Embryonic facial prominence (tissue), 1 donor: Measurements from ENCODE around the gene SLC6A1.

ENCODE experiments used
- DNase-seq: peaks from one replicate; pipeline ENCODE4 v3.0.0-alpha.2; 2016; ENCODE audit errors: extremely low spot score

SLC6A1 gene

GRCh38 chr3:10970306-10970960 is 22.1 kb upstream of the SLC6A1 start:
- no peak for DNase-seq

DNA sequence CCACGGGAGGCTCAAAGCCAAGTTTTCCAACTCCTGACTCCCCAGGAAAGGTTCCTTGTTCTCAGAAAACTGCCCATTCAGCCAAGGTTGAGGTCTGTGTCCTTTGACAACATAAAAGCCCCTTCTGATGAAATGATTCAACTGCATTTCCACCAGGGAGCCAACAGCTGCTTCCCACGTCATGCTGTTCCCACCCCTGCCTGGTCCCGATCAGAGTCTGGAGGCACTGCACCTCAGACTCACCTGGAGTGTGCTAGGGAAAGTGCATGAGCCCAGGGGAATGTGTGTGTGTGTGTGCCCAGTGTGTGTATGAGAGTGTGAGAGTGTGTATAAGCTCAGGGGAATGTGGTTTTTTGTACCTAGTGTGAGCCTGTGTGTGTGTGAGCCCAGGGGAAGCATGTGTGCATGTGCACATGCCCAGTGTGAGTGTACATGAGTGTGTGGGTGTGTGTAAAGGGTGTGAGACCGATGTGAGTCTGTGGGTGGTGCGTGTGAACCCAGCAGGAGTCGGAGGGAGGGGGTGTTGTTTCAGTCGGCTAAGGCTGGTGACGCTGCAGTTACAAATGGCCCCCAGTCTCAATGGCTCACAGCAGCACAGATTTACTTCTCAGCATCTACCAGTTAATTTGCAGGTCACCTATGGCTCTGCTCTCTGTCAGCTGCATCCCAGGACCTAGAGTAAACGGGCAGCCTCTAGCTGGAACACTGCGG is 20.3 kb upstream of the SLC6A1 start:
- DNase-seq, result no peak

DNA sequence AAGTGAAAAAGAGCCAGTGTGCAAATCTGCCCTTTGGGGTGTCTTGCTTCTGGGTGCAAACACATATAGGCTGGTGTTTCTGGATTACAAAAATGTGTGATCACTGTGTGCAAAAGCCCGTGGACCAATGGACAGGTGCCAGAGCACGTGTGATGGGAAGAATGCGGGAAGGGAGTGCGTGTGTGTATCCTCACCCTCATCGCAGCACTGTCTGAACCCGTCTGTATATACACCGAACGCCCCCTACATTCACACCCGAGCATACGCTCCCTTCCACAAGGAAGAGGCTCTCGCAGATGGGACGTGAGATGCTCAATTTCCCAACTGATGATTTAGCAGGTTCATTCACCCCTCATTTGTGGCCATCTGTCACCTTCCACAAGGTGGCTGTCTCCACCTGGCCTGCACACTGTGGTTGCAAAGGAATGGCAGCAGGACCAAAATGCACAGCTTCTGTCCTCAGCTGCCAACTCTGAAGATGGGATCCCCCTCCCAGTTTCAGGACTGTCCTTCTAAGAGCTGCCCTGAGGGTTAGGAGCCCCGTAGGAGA is 19.4 kb upstream of the SLC6A1 start:
- DNase-seq, result no peak

- no peak for DNase-seq
These were observed 18.4 kb upstream of the SLC6A1 start for GRCh38 chr3:10974131-10974530.

DNA sequence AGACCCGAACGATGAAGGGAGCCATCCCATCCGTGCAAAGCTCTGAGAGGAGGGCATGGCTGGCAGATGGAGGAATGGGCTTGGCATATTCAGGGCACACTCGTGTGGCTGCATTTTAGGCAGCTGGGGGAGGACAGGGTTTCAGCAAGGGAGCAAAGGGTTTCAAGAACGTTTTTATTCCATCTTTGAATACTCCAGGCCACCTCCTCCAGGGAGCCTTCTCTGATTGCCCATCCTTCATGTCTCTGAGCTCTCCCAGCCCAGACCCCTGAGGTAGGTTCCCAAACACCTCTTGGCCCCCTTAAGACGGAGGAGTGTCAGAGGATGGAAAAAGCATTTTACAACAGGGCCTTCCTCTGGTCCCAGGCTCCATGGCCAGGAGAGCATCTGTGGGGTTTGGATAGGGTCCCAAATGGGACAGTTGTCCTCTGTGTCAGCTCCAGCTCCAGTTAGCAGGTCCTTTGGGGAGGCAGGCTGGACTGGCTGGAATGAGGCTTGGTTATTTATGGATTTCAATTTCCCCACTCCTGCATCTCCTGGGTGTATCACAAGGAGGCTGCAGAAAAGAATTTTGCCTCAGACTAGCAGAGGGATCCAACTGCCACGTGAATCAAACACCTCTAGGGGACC is 17.7 kb upstream of the SLC6A1 start:
- DNase-seq, result no peak

DNA sequence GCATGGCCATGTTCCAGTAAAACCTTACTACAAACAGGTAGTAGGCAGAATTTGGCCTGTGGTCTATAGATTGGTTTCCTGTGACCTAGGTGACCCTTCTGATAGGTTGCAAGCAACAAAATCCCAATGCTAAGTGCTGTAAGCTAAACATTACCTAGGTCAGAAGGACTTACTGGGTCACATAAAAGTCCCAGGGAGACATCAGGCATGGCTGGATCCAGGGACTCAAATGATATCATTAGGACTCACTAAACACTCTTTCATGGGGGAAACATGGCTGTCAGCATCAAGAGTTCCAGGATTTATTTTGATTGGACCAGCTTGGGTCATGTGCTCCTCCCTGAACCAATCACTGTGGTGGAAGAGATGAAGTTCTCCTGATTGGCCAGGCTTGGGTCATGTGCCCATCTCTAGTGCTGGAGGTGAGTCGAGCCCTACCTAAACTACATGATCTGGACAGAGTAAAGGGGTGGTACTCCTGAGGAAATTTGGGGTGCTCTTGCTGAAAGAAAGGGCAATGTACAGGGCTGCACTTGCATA is 16.8 kb upstream of the SLC6A1 start:
- DNase-seq, result no peak

DNA sequence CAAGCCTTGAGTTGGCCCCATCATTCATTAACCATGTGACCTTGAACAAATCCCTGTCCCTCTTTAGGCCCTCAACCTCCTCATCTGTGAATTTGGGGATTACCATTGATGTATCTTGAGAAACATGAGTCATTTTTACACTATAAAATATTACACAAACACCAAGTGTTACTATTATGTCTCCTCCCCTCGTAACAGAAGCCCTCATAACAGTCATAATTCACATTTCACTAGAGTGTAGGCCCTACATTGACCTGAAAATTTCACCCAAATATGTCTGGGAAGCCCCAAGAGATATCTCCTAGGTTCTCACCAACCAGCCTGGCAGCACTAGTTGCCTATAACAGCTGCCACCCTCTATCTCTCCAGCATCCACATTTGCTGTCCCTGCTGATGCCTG is 15.8 kb upstream of the SLC6A1 start:
- no peak for DNase-seq

DNA sequence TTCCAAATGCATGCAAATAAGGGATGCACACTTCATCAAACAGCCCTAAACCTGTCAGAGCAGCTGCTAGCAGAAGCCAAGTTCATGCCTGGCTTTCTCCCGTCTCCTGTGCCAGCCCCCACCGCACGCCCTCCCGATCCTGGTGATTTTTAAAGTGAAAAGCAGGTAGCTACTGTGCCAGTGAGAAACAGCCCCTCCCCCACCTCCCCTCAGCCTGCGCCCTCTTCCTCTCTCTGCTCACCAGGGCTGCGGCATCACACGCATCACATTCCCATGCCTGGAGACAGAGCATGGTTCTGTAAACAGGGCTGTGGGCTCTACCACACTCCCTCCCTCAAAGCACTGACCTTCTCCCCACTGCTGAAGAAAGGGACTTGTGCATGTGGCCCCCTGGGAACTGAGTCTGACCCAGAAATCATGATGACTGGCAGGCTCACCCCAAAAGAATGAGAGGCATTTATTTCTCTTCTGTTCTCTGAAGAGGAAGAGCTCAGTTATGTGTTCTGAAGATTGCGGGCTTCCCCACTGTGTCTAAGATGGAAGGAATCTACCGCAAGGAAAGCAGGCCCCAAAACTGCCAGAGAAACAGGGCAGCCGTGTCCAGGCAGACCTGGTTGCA is 14.5 kb upstream of the SLC6A1 start:
- DNase-seq, result no peak

GRCh38 chr3:10978956-10979355 is 13.6 kb upstream of the SLC6A1 start:
- no peak for DNase-seq

GRCh38 chr3:10980312-10980711 is 12.2 kb upstream of the SLC6A1 start:
- DNase-seq, result no peak

GRCh38 chr3:10981031-10981430 is 11.5 kb upstream of the SLC6A1 start:
- DNase-seq, result no peak

- no peak for DNase-seq
These were observed 10.6 kb upstream of the SLC6A1 start for GRCh38 chr3:10981961-10982360.

DNA sequence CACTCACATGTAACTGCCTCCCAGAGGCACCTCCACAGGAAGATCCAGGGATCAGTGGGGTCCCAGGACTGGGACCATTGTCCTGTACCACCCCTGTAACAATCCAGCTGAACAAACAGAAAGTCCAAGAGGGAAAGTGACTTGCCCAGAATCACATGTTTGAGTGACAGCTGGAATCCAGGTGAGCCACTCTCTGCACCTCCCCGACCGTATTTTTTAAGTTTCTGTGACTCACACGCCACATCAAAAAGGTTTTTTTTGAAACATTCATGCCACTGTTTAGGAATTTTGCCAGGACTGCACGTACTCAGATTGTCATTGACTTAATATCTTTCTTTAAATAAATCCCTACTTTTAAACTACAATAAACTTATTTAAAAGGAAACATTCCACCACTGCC is 9.8 kb upstream of the SLC6A1 start:
- DNase-seq, result no peak

GRCh38 chr3:10983219-10983916 is 9.2 kb upstream of the SLC6A1 start:
- no peak for DNase-seq

DNA sequence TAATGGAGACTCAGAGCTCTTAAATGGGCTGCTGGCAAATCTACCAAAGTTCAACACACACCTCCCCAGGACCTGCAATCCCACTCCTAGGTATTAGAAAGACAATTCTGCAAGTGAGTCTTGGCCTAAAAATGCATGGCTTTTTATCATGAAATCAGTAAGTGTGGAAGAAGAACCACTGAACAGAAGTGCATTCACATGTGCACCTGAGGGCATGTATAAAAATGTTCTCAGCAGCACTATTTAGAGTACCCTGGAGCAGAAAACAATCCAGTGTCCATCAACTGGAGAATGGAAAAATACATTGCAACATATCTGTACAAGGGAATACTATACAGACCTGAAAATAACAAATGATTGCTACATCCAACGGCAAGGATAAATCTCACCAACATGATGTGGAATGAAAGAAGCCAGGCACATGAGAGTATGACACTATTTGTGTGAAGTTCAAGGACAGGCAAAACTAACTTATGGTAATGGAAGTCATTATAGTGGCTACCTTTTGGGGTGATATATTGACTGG is 8.1 kb upstream of the SLC6A1 start:
- no peak for DNase-seq

DNA sequence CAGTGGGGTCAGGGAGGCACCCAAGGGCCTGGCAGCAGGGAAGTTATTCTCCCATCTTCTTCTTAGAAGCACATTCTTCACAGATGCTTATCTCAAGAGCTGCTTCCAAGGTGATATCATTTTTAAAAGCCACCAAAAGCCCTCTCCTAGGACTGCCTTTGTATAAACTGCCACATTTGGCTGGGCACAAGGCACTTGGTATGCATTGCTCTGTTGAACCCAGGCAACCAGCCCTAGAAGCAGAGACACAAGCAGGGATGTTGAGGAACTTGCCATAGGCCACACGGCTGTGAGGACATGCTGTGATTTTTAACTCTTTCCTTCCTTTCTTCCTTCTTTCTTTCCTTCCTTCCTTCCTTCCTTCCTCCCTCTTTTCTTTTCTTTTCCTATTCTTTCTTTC is 7.4 kb upstream of the SLC6A1 start:
- no peak for DNase-seq

DNA sequence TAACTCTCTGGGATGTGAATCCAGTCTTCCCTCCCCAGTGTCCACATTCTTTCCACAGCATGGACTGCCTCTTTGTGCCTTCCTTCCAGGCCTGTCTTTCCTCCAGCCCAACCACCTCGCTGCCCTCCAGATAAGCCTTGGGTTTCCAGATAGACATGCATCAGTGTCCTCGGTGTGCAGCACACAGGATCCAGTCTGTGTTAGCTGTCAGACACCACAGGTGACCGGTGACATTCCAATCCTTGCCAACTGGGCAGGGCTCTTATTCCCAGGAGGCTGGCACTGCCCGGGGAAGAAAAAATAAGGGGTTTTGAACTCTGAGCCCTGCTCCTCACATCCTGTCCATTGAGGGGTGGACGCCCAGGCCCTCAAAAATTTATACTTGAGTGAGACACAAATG is 6.0 kb upstream of the SLC6A1 start:
- DNase-seq, result no peak

DNA sequence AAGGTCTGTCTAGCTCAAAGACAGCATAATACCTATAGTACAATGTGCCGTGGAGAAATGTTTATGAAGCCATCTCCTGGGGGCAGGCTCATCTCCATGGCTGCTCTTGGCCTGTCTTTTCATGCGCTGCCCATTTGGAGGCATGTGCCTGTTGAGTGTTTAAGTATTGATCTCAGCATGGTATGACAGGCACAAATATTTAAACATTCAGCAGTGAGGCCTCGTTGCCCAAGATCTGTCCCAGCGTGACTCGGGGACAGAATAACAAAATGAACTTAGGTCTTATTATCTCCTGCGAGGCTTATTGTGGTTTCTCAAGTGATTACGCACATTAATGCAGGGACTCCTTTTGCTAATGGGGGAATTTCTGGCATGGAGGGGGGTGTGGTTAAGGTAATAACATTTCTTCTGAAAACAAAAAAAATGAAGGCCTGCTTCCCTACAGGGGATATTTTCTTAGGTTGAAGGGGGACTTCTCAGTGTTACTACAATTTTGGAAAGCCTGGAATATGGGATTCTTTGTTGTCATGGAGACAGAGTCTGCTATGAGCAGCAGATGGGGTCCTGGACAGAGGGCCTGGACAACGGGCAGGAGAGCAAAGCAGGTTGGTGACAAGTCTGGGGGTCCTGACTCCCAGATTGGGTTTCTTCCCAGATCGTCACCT is 4.4 kb upstream of the SLC6A1 start:
- no peak for DNase-seq

GRCh38 chr3:10988991-10989484 is 3.5 kb upstream of the SLC6A1 start:
- no peak for DNase-seq

DNA sequence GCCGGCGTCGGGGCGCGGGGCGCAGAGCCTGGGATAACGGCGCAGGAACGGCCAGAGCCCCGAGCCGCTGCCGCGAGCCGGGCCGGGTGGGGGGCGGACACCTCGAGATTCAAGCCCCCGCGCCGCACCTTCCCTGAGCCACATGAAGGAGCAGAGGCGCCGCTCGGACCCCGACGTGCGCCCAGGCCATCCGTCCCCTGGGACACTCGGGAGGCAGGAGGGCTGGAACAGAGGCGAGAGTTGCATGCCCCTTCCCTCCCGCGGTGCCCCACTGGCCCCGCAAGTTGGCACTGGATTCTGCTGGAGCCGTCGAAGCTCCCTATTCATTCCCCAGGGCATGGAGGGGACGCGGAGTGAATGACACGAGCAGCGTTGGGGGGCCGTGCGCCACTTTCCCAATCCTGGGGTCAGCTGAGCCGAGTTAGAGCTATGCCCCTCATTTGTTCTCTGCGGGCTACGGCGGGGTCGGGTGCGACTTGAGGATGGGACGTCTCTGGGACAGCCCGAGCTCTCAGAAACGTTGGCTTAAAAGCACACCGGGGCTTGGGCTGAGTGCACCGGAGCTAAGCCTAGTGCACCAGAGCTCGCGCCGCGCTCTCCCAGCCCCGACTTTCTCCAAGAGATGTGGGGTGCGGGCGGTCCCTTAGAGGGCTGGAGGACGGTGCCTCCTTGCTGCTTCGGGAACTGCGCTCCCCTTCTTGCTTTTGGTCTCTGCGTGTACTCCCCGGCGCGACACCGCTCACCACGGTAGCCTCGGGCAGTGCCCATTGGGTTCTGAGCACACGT is 588 bp downstream of the SLC6A1 start:
- DNase-seq, result no peak
